ENCODE data around the gene PACSIN2.

DNA sequence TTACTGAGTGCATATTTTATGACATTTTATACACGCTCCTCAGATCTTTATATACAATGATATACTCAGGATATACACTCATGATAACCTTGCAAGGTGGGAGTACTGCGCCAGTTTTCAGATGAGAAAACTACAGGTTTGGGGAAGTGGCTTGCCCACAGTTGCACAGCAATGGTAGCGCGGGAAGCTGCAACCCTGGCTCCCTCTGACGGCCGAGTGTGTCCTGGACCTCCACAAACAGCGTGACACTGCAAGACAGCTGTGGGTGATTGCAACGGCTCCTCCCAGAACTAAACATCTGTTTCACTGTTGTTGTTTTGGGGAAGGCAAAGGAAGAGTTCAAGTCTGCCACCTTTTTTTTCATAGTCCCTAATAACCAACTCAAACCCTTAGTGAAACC, 47.0 kb downstream of the PACSIN2 start:
- TF ChIP-seq, protein P1, sequence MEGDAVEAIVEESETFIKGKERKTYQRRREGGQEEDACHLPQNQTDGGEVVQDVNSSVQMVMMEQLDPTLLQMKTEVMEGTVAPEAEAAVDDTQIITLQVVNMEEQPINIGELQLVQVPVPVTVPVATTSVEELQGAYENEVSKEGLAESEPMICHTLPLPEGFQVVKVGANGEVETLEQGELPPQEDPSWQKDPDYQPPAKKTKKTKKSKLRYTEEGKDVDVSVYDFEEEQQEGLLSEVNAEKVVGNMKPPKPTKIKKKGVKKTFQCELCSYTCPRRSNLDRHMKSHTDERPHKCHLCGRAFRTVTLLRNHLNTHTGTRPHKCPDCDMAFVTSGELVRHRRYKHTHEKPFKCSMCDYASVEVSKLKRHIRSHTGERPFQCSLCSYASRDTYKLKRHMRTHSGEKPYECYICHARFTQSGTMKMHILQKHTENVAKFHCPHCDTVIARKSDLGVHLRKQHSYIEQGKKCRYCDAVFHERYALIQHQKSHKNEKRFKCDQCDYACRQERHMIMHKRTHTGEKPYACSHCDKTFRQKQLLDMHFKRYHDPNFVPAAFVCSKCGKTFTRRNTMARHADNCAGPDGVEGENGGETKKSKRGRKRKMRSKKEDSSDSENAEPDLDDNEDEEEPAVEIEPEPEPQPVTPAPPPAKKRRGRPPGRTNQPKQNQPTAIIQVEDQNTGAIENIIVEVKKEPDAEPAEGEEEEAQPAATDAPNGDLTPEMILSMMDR (IDR thresholded peaks at IDR 0.05; ENCODE audit: insufficient read depth, low read length), result peak; percentile 47
- TF ChIP-seq, protein P2, sequence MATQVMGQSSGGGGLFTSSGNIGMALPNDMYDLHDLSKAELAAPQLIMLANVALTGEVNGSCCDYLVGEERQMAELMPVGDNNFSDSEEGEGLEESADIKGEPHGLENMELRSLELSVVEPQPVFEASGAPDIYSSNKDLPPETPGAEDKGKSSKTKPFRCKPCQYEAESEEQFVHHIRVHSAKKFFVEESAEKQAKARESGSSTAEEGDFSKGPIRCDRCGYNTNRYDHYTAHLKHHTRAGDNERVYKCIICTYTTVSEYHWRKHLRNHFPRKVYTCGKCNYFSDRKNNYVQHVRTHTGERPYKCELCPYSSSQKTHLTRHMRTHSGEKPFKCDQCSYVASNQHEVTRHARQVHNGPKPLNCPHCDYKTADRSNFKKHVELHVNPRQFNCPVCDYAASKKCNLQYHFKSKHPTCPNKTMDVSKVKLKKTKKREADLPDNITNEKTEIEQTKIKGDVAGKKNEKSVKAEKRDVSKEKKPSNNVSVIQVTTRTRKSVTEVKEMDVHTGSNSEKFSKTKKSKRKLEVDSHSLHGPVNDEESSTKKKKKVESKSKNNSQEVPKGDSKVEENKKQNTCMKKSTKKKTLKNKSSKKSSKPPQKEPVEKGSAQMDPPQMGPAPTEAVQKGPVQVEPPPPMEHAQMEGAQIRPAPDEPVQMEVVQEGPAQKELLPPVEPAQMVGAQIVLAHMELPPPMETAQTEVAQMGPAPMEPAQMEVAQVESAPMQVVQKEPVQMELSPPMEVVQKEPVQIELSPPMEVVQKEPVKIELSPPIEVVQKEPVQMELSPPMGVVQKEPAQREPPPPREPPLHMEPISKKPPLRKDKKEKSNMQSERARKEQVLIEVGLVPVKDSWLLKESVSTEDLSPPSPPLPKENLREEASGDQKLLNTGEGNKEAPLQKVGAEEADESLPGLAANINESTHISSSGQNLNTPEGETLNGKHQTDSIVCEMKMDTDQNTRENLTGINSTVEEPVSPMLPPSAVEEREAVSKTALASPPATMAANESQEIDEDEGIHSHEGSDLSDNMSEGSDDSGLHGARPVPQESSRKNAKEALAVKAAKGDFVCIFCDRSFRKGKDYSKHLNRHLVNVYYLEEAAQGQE (IDR thresholded peaks at IDR 0.05; ENCODE audit: insufficient replicate concordance, low read depth), result no peak
- TF ChIP-seq POLR2AphosphoS5 (IDR thresholded peaks at IDR 0.05; ENCODE audit: low read depth), result peak; percentile 62; the same call in 1 of the 2 replicates
